Lower leg skin (tissue), 3 donors: ENCODE data around the gene PPP1R12B.
"Not testable (repeated sequence)": the region's sequence is repeated elsewhere in the genome, so short reads cannot be mapped to it uniquely, and the experiment has no call there.

Source experiments
- POLR2A ChIP-seq, 2 donors: fragments of 450-650 bp; IDR thresholded peaks; one replicate each; pipeline ENCODE4 v1.6.1; 2016 to 2017; ENCODE audit warnings: antibody characterized with exemption in 2 of 2, mild to moderate bottlenecking in 1 of 2, moderate library complexity in 1 of 2
- TF ChIP-seq, protein P1 (sequence below), 3 donors: fragments of 450-650 bp; IDR thresholded peaks; one replicate each; pipeline ENCODE4 v1.5.1; 2016; ENCODE audit warnings: antibody characterized with exemption in 3 of 3, mild to moderate bottlenecking in 3 of 3, moderate library complexity in 2 of 3

DNA sequence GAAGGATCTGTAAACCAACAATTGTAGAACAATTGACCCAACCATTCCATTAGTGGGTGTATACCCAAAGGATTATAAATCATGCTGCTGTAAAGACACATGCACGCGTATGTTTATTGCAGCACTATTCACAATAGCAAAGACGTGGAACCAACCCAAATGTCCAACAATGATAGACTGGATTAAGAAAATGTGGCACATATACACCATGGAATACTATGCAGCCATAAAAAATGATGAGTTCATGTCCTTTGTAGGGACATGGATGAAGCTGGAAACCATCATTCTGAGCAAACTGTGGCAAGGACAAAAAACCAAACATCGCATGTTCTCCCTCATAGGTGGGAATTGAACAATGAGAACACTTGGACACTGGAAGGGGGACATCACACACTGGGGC lies 33.4 kb downstream of the PPP1R12B start:
- TF ChIP-seq, protein P1, sequence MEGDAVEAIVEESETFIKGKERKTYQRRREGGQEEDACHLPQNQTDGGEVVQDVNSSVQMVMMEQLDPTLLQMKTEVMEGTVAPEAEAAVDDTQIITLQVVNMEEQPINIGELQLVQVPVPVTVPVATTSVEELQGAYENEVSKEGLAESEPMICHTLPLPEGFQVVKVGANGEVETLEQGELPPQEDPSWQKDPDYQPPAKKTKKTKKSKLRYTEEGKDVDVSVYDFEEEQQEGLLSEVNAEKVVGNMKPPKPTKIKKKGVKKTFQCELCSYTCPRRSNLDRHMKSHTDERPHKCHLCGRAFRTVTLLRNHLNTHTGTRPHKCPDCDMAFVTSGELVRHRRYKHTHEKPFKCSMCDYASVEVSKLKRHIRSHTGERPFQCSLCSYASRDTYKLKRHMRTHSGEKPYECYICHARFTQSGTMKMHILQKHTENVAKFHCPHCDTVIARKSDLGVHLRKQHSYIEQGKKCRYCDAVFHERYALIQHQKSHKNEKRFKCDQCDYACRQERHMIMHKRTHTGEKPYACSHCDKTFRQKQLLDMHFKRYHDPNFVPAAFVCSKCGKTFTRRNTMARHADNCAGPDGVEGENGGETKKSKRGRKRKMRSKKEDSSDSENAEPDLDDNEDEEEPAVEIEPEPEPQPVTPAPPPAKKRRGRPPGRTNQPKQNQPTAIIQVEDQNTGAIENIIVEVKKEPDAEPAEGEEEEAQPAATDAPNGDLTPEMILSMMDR (IDR thresholded peaks at IDR 0.05): not testable (repeated sequence)
- not testable (repeated sequence) for TF ChIP-seq POLR2A (IDR thresholded peaks at IDR 0.05)
